ENCODE data around the gene CELA2A.

DNA sequence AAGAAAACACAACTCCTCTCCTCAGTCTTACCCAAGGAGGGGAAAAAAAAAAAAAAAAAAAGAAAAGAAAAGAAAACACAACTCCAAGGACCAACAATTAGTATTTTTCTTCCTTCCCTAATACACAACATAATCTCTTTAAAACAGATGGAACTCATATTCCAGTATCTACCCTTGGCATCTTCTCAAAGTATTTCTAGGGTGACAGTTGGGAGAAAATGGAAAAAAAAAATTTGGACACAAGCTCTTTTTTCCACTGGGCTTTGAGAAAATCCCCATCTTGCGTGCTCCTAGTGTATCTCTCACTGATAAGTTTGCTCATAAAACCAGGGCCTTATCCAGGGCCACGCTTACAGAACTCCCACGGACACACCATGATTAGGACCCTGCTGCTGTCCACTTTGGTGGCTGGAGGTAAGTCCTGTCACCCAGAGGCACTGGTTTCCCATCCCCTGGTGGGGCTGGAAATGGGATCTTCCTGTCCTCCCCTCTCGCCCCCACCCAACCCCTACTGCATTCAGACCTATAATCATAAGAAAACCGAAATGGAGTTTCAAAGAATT lies 19.3 kb downstream of the CELA2A start, which contains the start of gene CELA2B:
- TF ChIP-seq, protein P1, sequence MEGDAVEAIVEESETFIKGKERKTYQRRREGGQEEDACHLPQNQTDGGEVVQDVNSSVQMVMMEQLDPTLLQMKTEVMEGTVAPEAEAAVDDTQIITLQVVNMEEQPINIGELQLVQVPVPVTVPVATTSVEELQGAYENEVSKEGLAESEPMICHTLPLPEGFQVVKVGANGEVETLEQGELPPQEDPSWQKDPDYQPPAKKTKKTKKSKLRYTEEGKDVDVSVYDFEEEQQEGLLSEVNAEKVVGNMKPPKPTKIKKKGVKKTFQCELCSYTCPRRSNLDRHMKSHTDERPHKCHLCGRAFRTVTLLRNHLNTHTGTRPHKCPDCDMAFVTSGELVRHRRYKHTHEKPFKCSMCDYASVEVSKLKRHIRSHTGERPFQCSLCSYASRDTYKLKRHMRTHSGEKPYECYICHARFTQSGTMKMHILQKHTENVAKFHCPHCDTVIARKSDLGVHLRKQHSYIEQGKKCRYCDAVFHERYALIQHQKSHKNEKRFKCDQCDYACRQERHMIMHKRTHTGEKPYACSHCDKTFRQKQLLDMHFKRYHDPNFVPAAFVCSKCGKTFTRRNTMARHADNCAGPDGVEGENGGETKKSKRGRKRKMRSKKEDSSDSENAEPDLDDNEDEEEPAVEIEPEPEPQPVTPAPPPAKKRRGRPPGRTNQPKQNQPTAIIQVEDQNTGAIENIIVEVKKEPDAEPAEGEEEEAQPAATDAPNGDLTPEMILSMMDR (IDR thresholded peaks at IDR 0.05), result no peak
- TF ChIP-seq POLR2A (IDR thresholded peaks at IDR 0.05), result no peak

Data from Peyer's patch (tissue), 4 donors.